HepG2 (cell line): ENCODE results near the gene TBL3. TPM values are rescaled to one million over a fixed set of nuclear protein-coding genes. Genes with fewer than 3 reads are reported as not detected.

Experiments
- ADNP ChIP-seq: sonication (generic); formaldehyde crosslinking; IDR thresholded peaks from 2 replicates; pipeline ENCODE4 v1.4.0; 2020; ENCODE audit warnings: missing genetic modification reagents
- BORCS8-MEF2B ChIP-seq: sonication (generic); formaldehyde crosslinking; IDR thresholded peaks from 2 replicates; pipeline ENCODE4 v1.8.0; 2022; ENCODE audit warnings: mild to moderate bottlenecking, missing genetic modification reagents
- HDAC1 ChIP-seq: sonication (generic); formaldehyde crosslinking; IDR thresholded peaks from 2 replicates; pipeline ENCODE4 v1.5.1; 2020; ENCODE audit warnings: mild to moderate bottlenecking, missing genetic modification reagents
- IKZF1 ChIP-seq: fragments of 450-650 bp; IDR thresholded peaks from 2 replicates; pipeline ENCODE4 v1.7.1; 2016
- IRF2 ChIP-seq: IDR thresholded peaks from 2 replicates; pipeline ENCODE4 v1.6.1; 2018; ENCODE audit warnings: missing genetic modification reagents, missing compliant biosample characterization
- KLF16 ChIP-seq, 2 experiments: sonication (generic) in 1 of 2; formaldehyde crosslinking in 1 of 2; IDR thresholded peaks; 2 replicates each; pipeline versions ENCODE4 v1.6.1 to v1.8.0; 2016 to 2023; ENCODE audit warnings: missing genetic modification reagents in 2 of 2, missing compliant biosample characterization in 1 of 2
- KLF6 ChIP-seq: IDR thresholded peaks from 2 replicates; pipeline ENCODE4 v1.8.0; 2016; ENCODE audit warnings: missing biosample characterization, missing genetic modification reagents
- KLF9 ChIP-seq: IDR thresholded peaks from 2 replicates; pipeline ENCODE4 v1.6.1; 2016; ENCODE audit warnings: low read depth
- KMT2B ChIP-seq: IDR thresholded peaks from 2 replicates; pipeline ENCODE4 v1.6.1; 2016; ENCODE audit warnings: missing genetic modification reagents, missing compliant biosample characterization
- MBD4 ChIP-seq: IDR thresholded peaks from 2 replicates; pipeline ENCODE4 v1.6.1; 2012; ENCODE audit warnings: low read length, inconsistent platforms, borderline replicate concordance
- MEIS2 ChIP-seq: sonication (generic); formaldehyde crosslinking; IDR thresholded peaks from 2 replicates; pipeline ENCODE4 v1.9.0; 2021; ENCODE audit warnings: mild to moderate bottlenecking, missing genetic modification reagents
- MIER3 ChIP-seq: IDR thresholded peaks from 2 replicates; pipeline ENCODE4 v1.6.1; 2016; ENCODE audit warnings: missing compliant biosample characterization, borderline replicate concordance
- PCBP1 ChIP-seq: fragments of 200-400 bp; formaldehyde crosslinking; IDR thresholded peaks from 2 replicates; pipeline ENCODE4 v1.6.1; 2017; ENCODE audit warnings: mild to moderate bottlenecking, low read depth, low read length, borderline replicate concordance
- PHF8 ChIP-seq: sonication (generic); formaldehyde crosslinking; IDR thresholded peaks from 2 replicates; pipeline ENCODE4 v1.5.0; 2020; ENCODE audit warnings: missing genetic modification reagents
- RBFOX2 ChIP-seq: fragments of 200-400 bp; formaldehyde crosslinking; IDR thresholded peaks from 2 replicates; pipeline ENCODE4 v1.6.1; 2017; ENCODE audit warnings: low read depth, mild to moderate bottlenecking, low read length
- RBM22 ChIP-seq: fragments of 200-400 bp; formaldehyde crosslinking; optimal IDR thresholded peaks from 2 replicates; pipeline ENCODE3; 2017; ENCODE audit warnings: mild to moderate bottlenecking, low read length, moderate library complexity
- RXRA ChIP-seq: sonication (generic); formaldehyde crosslinking; IDR thresholded peaks from 2 replicates; pipeline ENCODE4 v1.5.1; 2020; ENCODE audit warnings: missing genetic modification reagents
- SIX4 ChIP-seq: sonication (generic); formaldehyde crosslinking; IDR thresholded peaks from 2 replicates; pipeline ENCODE4 v1.4.0; 2020; ENCODE audit warnings: missing genetic modification reagents
- SKI ChIP-seq: fragments of 450-650 bp; IDR thresholded peaks from one replicate; pipeline ENCODE4 v1.6.1; 2018; ENCODE audit warnings: mild to moderate bottlenecking; ENCODE audit not compliant: partially characterized antibody
- SMYD3 ChIP-seq: sonication (generic); formaldehyde crosslinking; IDR thresholded peaks from 2 replicates; pipeline ENCODE4 v1.8.1; 2023; ENCODE audit warnings: mild to moderate bottlenecking, missing genetic modification reagents
- TBP ChIP-seq: sonication (generic); formaldehyde crosslinking; IDR thresholded peaks from 2 replicates; pipeline ENCODE4 v1.5.0; 2020; ENCODE audit warnings: missing genetic modification reagents
- TEAD2 ChIP-seq: sonication (generic); formaldehyde crosslinking; IDR thresholded peaks from 2 replicates; pipeline ENCODE4 v1.9.0; 2021; ENCODE audit warnings: missing genetic modification reagents
- YEATS2 ChIP-seq: sonication (generic); formaldehyde crosslinking; IDR thresholded peaks from 2 replicates; pipeline ENCODE4 v1.4.0; 2020; ENCODE audit warnings: missing genetic modification reagents, borderline replicate concordance
- YY1 ChIP-seq: IDR thresholded peaks from 2 replicates; pipeline ENCODE4 v1.6.1; 2011; ENCODE audit warnings: low read length, low read depth, moderate library complexity, mild to moderate bottlenecking; ENCODE audit not compliant: insufficient read depth, insufficient replicate concordance
- ZNF253 ChIP-seq: sonication (generic); formaldehyde crosslinking; IDR thresholded peaks from 2 replicates; pipeline ENCODE4 v1.8.0; 2022; ENCODE audit warnings: mild to moderate bottlenecking, missing genetic modification reagents, borderline replicate concordance
- ZNF670 ChIP-seq: sonication (generic); formaldehyde crosslinking; IDR thresholded peaks from 2 replicates; pipeline ENCODE4 v1.8.0; 2022; ENCODE audit warnings: mild to moderate bottlenecking, missing genetic modification reagents, borderline replicate concordance
- ZSCAN21 ChIP-seq: sonication (generic); formaldehyde crosslinking; IDR thresholded peaks from 2 replicates; pipeline ENCODE4 v1.8.0; 2022; ENCODE audit warnings: mild to moderate bottlenecking, missing genetic modification reagents, moderate library complexity, borderline replicate concordance
- polyA plus RNA-seq, 8 experiments: library from polyadenylated mRNA; depleted of rRNA in 3 of 8; stranded (reverse) in 7 of 8; unstranded in 1 of 8; fragments of >200 nt; fragmentation: Illumina TruSeq in 4 of 8; extraction: Trizol in 4 of 8; gene quantifications; 2 replicates each; pipeline versions ENCODE4 v1.2.1 to v1.2.3, GENCODE V29; 2011 to 2016; ENCODE audit warnings: low read depth in 4 of 8, missing spikeins in 1 of 8, mixed read lengths in 1 of 8; ENCODE audit not compliant: insufficient read depth in 1 of 8
- total RNA-seq, 5 experiments: library from RNA; depleted of rRNA; stranded (reverse); fragments of >200 nt; fragmentation: Illumina TruSeq; extraction: Trizol; gene quantifications; 2 replicates each; pipeline ENCODE4 v1.2.3, GENCODE V29; 2016; ENCODE audit warnings: low read depth in 1 of 5
- TF ChIP-seq, protein P1 (sequence below): sonication (generic); formaldehyde crosslinking; IDR thresholded peaks from 2 replicates; pipeline ENCODE4 v1.5.0; 2020; ENCODE audit warnings: mild to moderate bottlenecking, missing genetic modification reagents
- TF ChIP-seq, protein P2 (sequence below): sonication (generic); formaldehyde crosslinking; IDR thresholded peaks from 2 replicates; pipeline ENCODE4 v1.4.0; 2020; ENCODE audit warnings: mild to moderate bottlenecking, missing genetic modification reagents

The TBL3 gene
- total and polyA plus RNA-seq, 2 of the 13 experiments (the other 11 are each of a cell fraction or from before 2014, with no cell fraction given), result 16.8 to 38.0 TPM

DNA sequence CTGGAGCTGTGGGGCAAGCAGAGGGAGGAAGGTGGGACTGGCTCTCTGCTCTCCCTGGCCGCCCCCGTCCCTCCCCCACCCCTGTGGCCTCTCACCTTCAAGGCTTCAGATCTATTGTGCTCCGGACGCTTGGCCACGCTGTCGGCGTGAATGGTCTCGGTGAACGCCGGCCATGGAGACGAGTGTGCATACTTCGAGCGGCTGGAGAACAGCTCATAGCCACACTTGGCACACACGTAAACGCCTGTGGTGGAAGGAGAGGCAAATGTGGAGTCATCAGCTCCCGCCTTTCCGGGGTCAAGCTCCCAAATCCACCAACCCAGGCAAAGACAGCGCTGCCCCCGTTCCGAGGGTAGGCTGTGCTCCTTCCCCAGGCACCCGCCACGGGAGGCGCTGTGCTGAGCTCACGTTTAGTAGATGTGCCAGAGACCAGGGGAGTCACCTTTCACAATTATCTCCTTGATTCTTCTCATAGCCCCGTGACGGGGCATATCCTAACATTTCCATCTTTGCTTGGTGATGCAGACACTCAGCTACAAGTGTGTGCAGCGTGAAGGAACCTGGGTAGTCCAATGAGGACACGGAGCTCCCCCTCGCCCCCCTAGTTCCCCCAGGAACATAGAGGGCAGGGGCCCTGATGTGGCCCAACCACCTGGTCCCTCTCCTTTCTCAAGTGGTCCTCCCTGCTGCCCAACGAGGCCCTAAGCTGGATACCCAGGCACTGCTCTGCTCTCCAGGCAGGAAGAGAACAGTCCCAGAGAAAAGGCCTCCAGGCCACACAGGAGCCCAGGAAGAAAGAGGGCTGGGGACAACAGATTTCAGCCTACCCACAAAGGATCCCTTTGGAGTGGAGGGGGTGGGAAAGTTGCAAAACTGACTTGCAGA, 30.4 kb upstream of the TBL3 start (continued):
- no peak for TF ChIP-seq ZNF253 (CRISPR knock-in tag)
- TF ChIP-seq TBP (CRISPR knock-in tag), result no peak
- TF ChIP-seq, protein P1, sequence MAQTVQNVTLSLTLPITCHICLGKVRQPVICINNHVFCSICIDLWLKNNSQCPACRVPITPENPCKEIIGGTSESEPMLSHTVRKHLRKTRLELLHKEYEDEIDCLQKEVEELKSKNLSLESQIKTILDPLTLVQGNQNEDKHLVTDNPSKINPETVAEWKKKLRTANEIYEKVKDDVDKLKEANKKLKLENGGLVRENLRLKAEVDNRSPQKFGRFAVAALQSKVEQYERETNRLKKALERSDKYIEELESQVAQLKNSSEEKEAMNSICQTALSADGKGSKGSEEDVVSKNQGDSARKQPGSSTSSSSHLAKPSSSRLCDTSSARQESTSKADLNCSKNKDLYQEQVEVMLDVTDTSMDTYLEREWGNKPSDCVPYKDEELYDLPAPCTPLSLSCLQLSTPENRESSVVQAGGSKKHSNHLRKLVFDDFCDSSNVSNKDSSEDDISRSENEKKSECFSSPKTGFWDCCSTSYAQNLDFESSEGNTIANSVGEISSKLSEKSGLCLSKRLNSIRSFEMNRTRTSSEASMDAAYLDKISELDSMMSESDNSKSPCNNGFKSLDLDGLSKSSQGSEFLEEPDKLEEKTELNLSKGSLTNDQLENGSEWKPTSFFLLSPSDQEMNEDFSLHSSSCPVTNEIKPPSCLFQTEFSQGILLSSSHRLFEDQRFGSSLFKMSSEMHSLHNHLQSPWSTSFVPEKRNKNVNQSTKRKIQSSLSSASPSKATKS, result no peak
- TF ChIP-seq KLF9 (CRISPR knock-in tag), result no peak
- TF ChIP-seq MBD4, result no peak
- TF ChIP-seq IKZF1, result no peak
- no peak for TF ChIP-seq ZNF670 (CRISPR knock-in tag)
- no peak for TF ChIP-seq YEATS2 (CRISPR knock-in tag)
- TF ChIP-seq PHF8 (CRISPR knock-in tag), result no peak; the same call in 1 of the 2 replicates
- no peak for TF ChIP-seq MIER3
- TF ChIP-seq BORCS8-MEF2B (CRISPR knock-in tag), result no peak
- no peak for TF ChIP-seq ADNP (CRISPR knock-in tag)
- peak in 1 of 2 experiments; percentile 8; a peak in 2 of 4 replicates for TF ChIP-seq KLF16 (CRISPR knock-in tag; IDR thresholded peaks at IDR 0.05)
- TF ChIP-seq TEAD2 (CRISPR knock-in tag), result no peak
- TF ChIP-seq PCBP1, result 0 out of 2 replicates have a peak, but pooled peaks have one; percentile 4
- peak; percentile 23; the same call in 1 of the 2 replicates for TF ChIP-seq KLF6
- no peak for TF ChIP-seq KMT2B (CRISPR knock-in tag)
- 0 out of 2 replicates have a peak, but pooled peaks have one; percentile 2 for TF ChIP-seq RXRA (CRISPR knock-in tag)
- no peak for TF ChIP-seq SIX4 (CRISPR knock-in tag)
- no peak for TF ChIP-seq MEIS2 (CRISPR knock-in tag)
- no peak for TF ChIP-seq SKI
- peak; percentile 11; the same call in 1 of the 2 replicates for TF ChIP-seq HDAC1 (CRISPR knock-in tag)
- TF ChIP-seq RBFOX2, result peak; percentile 15; the same call in 1 of the 2 replicates
- TF ChIP-seq, protein P2, sequence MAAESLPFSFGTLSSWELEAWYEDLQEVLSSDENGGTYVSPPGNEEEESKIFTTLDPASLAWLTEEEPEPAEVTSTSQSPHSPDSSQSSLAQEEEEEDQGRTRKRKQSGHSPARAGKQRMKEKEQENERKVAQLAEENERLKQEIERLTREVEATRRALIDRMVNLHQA (CRISPR knock-in tag), result no peak
- no peak for TF ChIP-seq SMYD3 (CRISPR knock-in tag)
- no peak for TF ChIP-seq RBM22
- TF ChIP-seq ZSCAN21, result no peak
- TF ChIP-seq IRF2 (CRISPR knock-in tag), result no peak
- peak; percentile 49 for TF ChIP-seq YY1
